Psoas muscle (tissue), 8 donors: Measurements from ENCODE around the gene PIGV. TPM values are rescaled to one million over a fixed set of nuclear protein-coding genes. Genes with fewer than 3 reads are reported as not detected.

ENCODE experiments used
- ATAC-seq, 4 donors: fragments of 200-7000 bp; cut with Tn5 transposase; one replicate each; pipeline ENCODE4 v1.9.1; 2020; ENCODE audit warnings: moderate library complexity in 3 of 4, mild to moderate bottlenecking in 2 of 4
- DNase-seq, 2 donors: peaks; one replicate each; pipeline ENCODE4 v3.0.0-alpha.2; 2020
- H3K27ac ChIP-seq: fragments of 200-600 bp; one replicate; pipeline ENCODE4 v1.8.0; 2022
- H3K27me3 ChIP-seq, 3 donors: fragments of 200-600 bp in 1 of 3; one replicate each; pipeline versions ENCODE4 v1.6.1 to v1.8.0; 2013 to 2022; ENCODE audit warnings: low read length in 2 of 3, mild to moderate bottlenecking in 2 of 3, moderate library complexity in 1 of 3; ENCODE audit not compliant: insufficient read depth in 3 of 3
- H3K36me3 ChIP-seq, 2 donors: fragments of 200-600 bp in 1 of 2; one replicate each; pipeline versions ENCODE4 v1.6.1 to v1.8.0; 2013 to 2022; ENCODE audit warnings: low read depth in 1 of 2, mild to moderate bottlenecking in 1 of 2, moderate library complexity in 1 of 2; ENCODE audit not compliant: insufficient read depth in 1 of 2
- H3K4me1 ChIP-seq: fragments of 200-600 bp; one replicate; pipeline ENCODE4 v1.8.0; 2022
- H3K4me3 ChIP-seq: fragments of 200-600 bp; one replicate; pipeline ENCODE4 v1.8.0; 2022; ENCODE audit warnings: mild to moderate bottlenecking
- H3K9me3 ChIP-seq: fragments of 200-600 bp; one replicate; pipeline ENCODE4 v1.8.0; 2022
- CTCF ChIP-seq: fragments of 200-600 bp; IDR thresholded peaks from one replicate; pipeline ENCODE4 v1.8.0; 2022; ENCODE audit warnings: antibody characterized with exemption
- WGBS, 3 donors: extraction: QIAGEN DNeasy Blood & Tissue Kit; methylation state at CpG; one replicate each; pipeline versions ENCODE4 v1.1.6 to v1.1.7; 2013; 5-methylcytosine and 5-hydroxymethylcytosine counted together
- intact Hi-C, 2 donors: fragments of 100-400 bp; cut with DNase I; formaldehyde crosslinking; loops; one replicate each; pipeline versions ENCODE4 v1.11.0 to v1.14.2; 2022
- polyA plus RNA-seq, 3 donors: library from polyadenylated mRNA; stranded (reverse); fragments of 200-250 nt; gene quantifications; one replicate each; pipeline ENCODE4 v1.2.3, GENCODE V29; 2013
- total RNA-seq, 4 donors: library from RNA; stranded (reverse); fragmentation: NEBNext Ultra II Directional in 2 of 4; extraction: Animal tissue kit (Norgen Biotek cat#: 25700) in 2 of 4; gene quantifications; one replicate each; pipeline versions ENCODE4 v1.2.1 to v1.2.4, GENCODE V29; 2021 to 2023
- donor health status: healthy with polysubstance abuse.
- donor health status: DM: no; HTN: no; CAD: no; lungs with moderate emphysema.
- donor health status: Bipolar disorder and iron deficiency.
- donor health status: healthy.
- donor health status: DM: yes; HTN: yes; CAD: no.
- donor health status: DM: no; HTN: no; CAD: no.
- donor health status: DM: no; HTN: no; CAD: no.
- donor health status: DM: yes; HTN: yes; CAD: no.

The PIGV gene
- total and polyA plus RNA-seq, 7 donors: 2.5 to 7.4 (median 5.1) TPM

GRCh38 chr1:26743426-26744059, 44.2 kb upstream of the PIGV start:
- no peaks in the 10 kb centered on the region for H3K9me3 ChIP-seq
- no peak overlapping the region for H3K4me3 ChIP-seq
- H3K4me1 ChIP-seq: peaks cover 40% of the 10 kb centered on the region
- TF ChIP-seq CTCF: no peak
- intact Hi-C loops: loop anchor here in 1 of 2 donors (5.0 kb wide), 1 partner anchor 44 kb away; the partner anchor contains the start of gene PIGV
- no peaks in the 10 kb centered on the region for H3K27me3 ChIP-seq
- peaks cover 0 to 56% of the 10 kb centered on the region in 2 donors for H3K36me3 ChIP-seq
- WGBS, 3 donors: 82 to 87% (median 85%) methylated on average over 8 of the region's 8 CpGs
- no peak for DNase-seq
- ATAC-seq: no peak
- H3K27ac ChIP-seq: peak overlapping the region; percentile 67

- no peaks in the 10 kb centered on the region for H3K9me3 ChIP-seq
- DNase-seq (peak; percentile 54 to 76), ATAC-seq (peak; percentile 82 to 96 (median 90))
- 49 to 61% (median 52%) methylated on average over 8 of the region's 8 CpGs for WGBS, 3 donors
- no peaks in the 10 kb centered on the region for H3K27me3 ChIP-seq
- H3K4me3 ChIP-seq: no peak overlapping the region
- no peak for TF ChIP-seq CTCF
- intact Hi-C loops: loop anchor here in 1 of 2 donors (5.0 kb wide), 1 partner anchor 43 kb away; the partner anchor contains the start of gene PIGV
- peaks cover 0 to 57% of the 10 kb centered on the region in 2 donors for H3K36me3 ChIP-seq
- peak overlapping the region; percentile 67 for H3K27ac ChIP-seq
- peaks cover 45% of the 10 kb centered on the region for H3K4me1 ChIP-seq
These were observed 43.4 kb upstream of the PIGV start for GRCh38 chr1:26744075-26744959.

GRCh38 chr1:26745191-26745590, 42.6 kb upstream of the PIGV start:
- peaks cover 44% of the 10 kb centered on the region for H3K4me1 ChIP-seq
- peaks cover 0 to 62% of the 10 kb centered on the region in 2 donors for H3K36me3 ChIP-seq
- no peak for ATAC-seq
- 67 to 73% (median 70%) methylated on average over 5 of the region's 5 CpGs for WGBS, 3 donors
- no peaks in the 10 kb centered on the region for H3K9me3 ChIP-seq
- peak overlapping the region; percentile 67 for H3K27ac ChIP-seq
- no peak for TF ChIP-seq CTCF
- intact Hi-C loops: no loop called here
- DNase-seq: no peak
- H3K4me3 ChIP-seq: no peak overlapping the region
- H3K27me3 ChIP-seq: no peaks in the 10 kb centered on the region

GRCh38 chr1:26747048-26747447, 40.7 kb upstream of the PIGV start:
- intact Hi-C loops: no loop called here
- H3K9me3 ChIP-seq: no peaks in the 10 kb centered on the region
- no peak for TF ChIP-seq CTCF
- ATAC-seq (no peak), DNase-seq (no peak)
- H3K4me1 ChIP-seq: peaks cover 51% of the 10 kb centered on the region
- H3K4me3 ChIP-seq: no peak overlapping the region
- peaks cover 0 to 53% of the 10 kb centered on the region in 2 donors for H3K36me3 ChIP-seq
- WGBS, 3 donors: 79 to 84% (median 81%) methylated on average over 5 of the region's 5 CpGs
- H3K27me3 ChIP-seq: no peaks in the 10 kb centered on the region
- H3K27ac ChIP-seq: no peak overlapping the region
